ENCODE results near the gene ANKRD11.

Gene ANKRD11

DNA sequence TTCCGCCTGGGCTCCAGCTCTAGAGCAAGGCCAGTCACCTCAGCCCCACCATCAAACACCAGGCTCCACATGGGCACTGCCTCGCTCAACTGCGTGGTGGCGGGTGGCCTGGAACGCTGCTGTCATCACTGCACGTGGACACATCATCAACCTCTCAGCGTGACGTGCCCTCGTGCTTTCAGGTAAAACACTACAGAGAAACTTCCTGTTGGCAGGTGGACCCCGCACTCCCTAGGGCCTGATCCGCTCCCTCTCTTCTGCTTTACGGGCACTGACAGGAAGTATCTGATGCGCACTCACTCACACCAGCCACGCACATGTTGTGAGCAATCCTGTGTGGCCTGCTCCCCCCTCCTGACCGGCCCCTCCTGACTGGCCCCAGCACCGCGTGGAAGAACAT lies 87.4 kb downstream of the ANKRD11 start:
- TF ChIP-seq, protein P1, sequence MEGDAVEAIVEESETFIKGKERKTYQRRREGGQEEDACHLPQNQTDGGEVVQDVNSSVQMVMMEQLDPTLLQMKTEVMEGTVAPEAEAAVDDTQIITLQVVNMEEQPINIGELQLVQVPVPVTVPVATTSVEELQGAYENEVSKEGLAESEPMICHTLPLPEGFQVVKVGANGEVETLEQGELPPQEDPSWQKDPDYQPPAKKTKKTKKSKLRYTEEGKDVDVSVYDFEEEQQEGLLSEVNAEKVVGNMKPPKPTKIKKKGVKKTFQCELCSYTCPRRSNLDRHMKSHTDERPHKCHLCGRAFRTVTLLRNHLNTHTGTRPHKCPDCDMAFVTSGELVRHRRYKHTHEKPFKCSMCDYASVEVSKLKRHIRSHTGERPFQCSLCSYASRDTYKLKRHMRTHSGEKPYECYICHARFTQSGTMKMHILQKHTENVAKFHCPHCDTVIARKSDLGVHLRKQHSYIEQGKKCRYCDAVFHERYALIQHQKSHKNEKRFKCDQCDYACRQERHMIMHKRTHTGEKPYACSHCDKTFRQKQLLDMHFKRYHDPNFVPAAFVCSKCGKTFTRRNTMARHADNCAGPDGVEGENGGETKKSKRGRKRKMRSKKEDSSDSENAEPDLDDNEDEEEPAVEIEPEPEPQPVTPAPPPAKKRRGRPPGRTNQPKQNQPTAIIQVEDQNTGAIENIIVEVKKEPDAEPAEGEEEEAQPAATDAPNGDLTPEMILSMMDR (IDR thresholded peaks at IDR 0.05; ENCODE audit: borderline replicate concordance, insufficient read depth, low read depth, low read length): no peak
- no peak overlapping the region for H3K4me3 ChIP-seq (ENCODE audit: low read depth, low read length)

DNA sequence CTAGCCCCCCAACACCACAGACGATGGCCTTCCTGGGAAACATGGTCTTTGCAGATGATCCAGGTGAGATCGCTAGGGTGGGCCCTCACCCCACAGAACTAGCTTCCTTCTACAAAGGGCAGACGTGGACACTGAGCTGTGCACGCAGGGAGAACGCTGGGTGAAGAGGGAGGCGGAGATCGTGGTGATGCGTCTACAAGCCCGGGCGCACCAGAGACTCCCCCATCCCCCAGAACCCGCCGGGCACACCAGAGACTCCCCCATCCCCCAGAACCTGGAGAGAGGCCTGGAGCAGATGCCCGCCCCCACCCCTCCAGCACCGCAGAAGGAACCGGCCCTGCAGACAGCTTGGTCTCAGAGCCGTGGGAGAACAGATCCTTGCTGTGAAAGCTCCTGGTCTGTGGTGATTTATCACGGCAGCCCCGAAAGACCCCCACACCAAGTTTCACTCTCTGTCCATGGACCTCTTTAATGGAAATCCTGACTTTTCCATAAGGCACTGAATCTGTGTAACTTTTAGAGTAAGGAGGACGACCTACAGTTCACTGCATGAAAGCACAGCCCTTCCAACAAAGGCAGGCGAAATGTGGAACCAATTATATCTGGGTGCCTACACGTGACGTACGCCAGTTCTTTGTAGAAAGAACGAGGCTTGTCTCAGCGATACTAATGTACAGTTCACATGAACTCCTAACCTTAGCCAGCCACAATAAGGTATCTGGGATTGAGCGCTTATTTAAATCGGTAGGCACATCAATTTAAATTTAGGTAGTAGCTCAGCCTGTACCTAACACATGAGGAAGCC lies 88.5 kb downstream of the ANKRD11 start:
- TF ChIP-seq, protein P1 (IDR thresholded peaks at IDR 0.05; ENCODE audit: borderline replicate concordance, insufficient read depth, low read depth, low read length): no peak
- H3K4me3 ChIP-seq (ENCODE audit: low read depth, low read length): no peak overlapping the region

DNA sequence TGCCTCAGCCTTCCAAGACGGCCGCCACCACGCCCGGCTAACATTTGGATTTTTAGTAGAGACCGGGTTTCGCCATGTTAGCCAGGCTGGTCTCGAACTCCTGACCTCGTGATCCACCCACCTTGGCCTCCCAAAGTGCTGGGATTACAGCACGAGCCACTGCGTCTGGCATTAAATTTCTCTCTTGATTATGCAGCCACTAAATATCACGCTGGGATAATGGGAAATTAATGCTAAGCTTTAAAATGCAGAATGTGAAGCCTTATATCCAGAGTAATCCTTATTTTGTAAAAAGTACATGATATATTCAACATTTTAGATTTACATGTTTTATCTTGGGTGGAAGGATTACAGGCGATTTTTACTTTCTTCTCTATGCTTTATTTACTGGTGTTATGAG lies 89.2 kb downstream of the ANKRD11 start:
- TF ChIP-seq, protein P1 (IDR thresholded peaks at IDR 0.05; ENCODE audit: borderline replicate concordance, insufficient read depth, low read depth, low read length): no peak
- no peak overlapping the region for H3K4me3 ChIP-seq (ENCODE audit: low read depth, low read length)

DNA sequence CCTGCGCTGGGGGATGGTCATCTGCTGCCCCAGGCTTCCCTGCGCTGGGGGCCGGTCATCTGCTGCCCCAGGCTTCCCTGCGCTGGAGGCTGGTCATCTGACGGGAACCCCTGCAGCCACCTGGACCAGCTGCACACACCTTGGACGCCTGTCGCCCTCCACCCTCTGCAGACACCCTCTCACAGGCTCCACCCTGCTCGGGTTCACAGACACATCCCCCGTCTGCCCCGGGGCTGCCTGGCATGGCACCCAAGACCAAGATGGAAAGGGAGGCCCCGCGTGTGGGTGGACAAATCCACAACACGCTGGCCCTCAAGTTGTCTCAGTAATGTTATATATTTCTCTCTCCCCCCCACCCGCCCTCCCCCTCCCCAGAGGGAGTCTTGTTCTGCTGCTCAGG lies 89.6 kb downstream of the ANKRD11 start:
- TF ChIP-seq, protein P1 (IDR thresholded peaks at IDR 0.05; ENCODE audit: borderline replicate concordance, insufficient read depth, low read depth, low read length): no peak
- H3K4me3 ChIP-seq (ENCODE audit: low read depth, low read length): no peak overlapping the region

DNA sequence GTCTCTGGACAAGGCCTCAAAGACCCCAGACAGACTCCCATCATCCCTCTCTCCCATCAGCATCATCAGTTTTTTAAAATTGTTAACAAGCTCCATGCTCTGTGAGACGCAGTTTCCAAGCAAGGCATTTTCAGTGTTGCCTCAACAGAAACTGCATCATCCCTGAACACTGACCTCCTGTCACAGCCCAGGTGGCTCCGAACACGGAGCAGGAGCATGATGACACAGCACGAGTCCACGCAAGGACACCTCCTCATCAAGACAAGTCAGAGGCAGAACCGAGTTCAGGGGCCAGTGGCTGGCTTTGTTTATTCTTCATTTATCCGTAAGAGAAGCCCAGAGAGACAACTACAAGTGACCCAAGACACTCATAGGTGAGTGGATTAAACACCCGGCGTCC lies 91.4 kb downstream of the ANKRD11 start:
- TF ChIP-seq, protein P1 (IDR thresholded peaks at IDR 0.05; ENCODE audit: borderline replicate concordance, insufficient read depth, low read depth, low read length): no peak
- H3K4me3 ChIP-seq (ENCODE audit: low read depth, low read length): no peak overlapping the region

DNA sequence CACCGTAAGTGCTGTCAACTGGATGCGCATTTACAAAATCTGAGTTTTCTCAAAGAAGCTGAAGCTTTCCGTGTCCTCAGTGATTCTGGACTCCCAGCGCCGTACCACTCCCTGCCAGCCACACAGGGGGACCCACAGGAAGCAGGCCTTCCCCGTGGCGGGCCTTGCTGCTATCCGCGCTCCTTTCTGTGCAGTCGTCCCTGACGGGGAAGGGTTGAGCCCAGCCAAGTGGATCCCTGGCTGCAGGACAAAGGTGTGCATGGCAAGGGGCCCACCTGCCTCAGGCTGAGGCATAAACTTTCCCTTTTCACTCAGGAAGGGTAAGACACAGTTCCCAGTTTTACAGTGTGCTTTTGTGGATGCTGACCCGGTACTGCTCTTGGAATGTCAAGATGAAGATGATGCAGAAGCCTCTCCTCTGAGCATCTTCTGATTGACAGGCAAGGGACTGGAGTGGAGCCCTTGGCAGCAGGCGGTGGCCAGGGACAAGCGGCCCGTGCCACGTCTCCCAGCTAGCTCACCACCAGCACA lies 93.0 kb downstream of the ANKRD11 start:
- no peak overlapping the region for H3K4me3 ChIP-seq (ENCODE audit: low read depth, low read length)
- TF ChIP-seq, protein P1 (IDR thresholded peaks at IDR 0.05; ENCODE audit: borderline replicate concordance, insufficient read depth, low read depth, low read length): no peak

DNA sequence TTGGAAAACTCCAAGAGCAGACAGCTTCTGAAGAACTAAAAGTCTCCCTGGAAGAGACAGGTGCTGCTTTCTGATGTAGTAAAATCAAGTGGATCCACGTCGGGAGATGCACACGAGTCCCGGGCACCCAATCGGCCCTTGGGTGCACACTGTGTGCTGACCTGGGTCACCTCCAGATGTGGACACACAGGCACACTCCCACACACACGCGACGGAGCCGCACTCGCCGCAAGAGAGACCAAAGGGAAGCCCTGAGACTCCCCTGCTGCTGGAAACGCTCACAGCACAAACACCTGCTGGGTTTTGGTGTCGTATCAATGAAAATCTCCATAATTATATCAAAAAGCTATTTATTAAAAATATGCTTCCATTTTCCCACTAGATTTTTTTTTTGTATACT lies 94.2 kb downstream of the ANKRD11 start:
- no peak overlapping the region for H3K4me3 ChIP-seq (ENCODE audit: low read depth, low read length)
- TF ChIP-seq, protein P1 (IDR thresholded peaks at IDR 0.05; ENCODE audit: borderline replicate concordance, insufficient read depth, low read depth, low read length): no peak
